Esophagus squamous epithelium (tissue), 5 donors: ENCODE results near the gene MIER2. TPM values are rescaled to one million over a fixed set of nuclear protein-coding genes. Genes with fewer than 3 reads are reported as not detected.

Experiments
- DNase-seq: peaks from one replicate; lab custom pipeline; 2025; lab: John Stamatoyannopoulos, UW
- H3K27ac ChIP-seq, 4 donors: fragments of 200-600 bp; sonication (generic); one replicate each; pipeline ENCODE4 v1.5.1; 2016 to 2019; ENCODE audit warnings: mild to moderate bottlenecking in 1 of 4
- H3K27me3 ChIP-seq, 4 donors: fragments of 200-600 bp; sonication (generic); 1 replicate in 3 of 4; 2 replicates in 1 of 4; pipeline versions ENCODE4 v1.5.1 to v1.6.0; 2017 to 2021; ENCODE audit warnings: antibody characterized with exemption in 1 of 4
- H3K36me3 ChIP-seq, 3 donors: fragments of 200-600 bp; sonication (generic); one replicate each; pipeline ENCODE4 v1.5.1; 2016 to 2019
- H3K4me1 ChIP-seq, 3 donors: fragments of 200-600 bp; sonication (generic); one replicate each; pipeline ENCODE4 v1.5.1; 2017 to 2019
- H3K4me3 ChIP-seq, 4 donors: fragments of 200-600 bp; sonication (generic); 1 replicate in 3 of 4; 2 replicates in 1 of 4; pipeline ENCODE4 v1.5.1; 2016 to 2019; ENCODE audit warnings: mild to moderate bottlenecking in 2 of 4, moderate library complexity in 1 of 4
- H3K9me3 ChIP-seq, 3 donors: fragments of 200-600 bp; sonication (generic); one replicate each; pipeline ENCODE4 v1.5.1; 2016 to 2019
- POLR2A ChIP-seq, 4 donors: fragments of 450-650 bp; IDR thresholded peaks; one replicate each; pipeline ENCODE4 v1.6.1; 2017; ENCODE audit warnings: antibody characterized with exemption in 4 of 4, mild to moderate bottlenecking in 4 of 4, moderate library complexity in 3 of 4
- WGBS, 2 donors: methylation state at CpG; one replicate each; pipeline ENCODE4 v1.1.5; 2018; 5-methylcytosine and 5-hydroxymethylcytosine counted together
- intact Hi-C: fragments of 100-400 bp; cut with DNase I; formaldehyde crosslinking; loops from one replicate; pipeline ENCODE4 v1.15.0; 2022
- total RNA-seq, 4 donors: library from RNA; depleted of rRNA; stranded (reverse); fragments of >200 nt; gene quantifications; one replicate each; pipeline ENCODE4 v1.1.0, GENCODE V29; 2016
- TF ChIP-seq, protein P1 (sequence below), 6 experiments: fragments of 450-650 bp in 4 of 6; fragments of 200-600 bp in 2 of 6; sonication (generic) in 2 of 6; IDR thresholded peaks; one replicate each; pipeline ENCODE4 v1.5.1; 2016 to 2019; ENCODE audit warnings: antibody characterized with exemption in 6 of 6, mild to moderate bottlenecking in 4 of 6, moderate library complexity in 4 of 6
- donor health status: DM: yes; HTN: yes; CAD: no.

MIER2 gene
- total RNA-seq, 4 donors from 2014 or later = 11.7 to 31.5 (median 14.9) TPM

DNA sequence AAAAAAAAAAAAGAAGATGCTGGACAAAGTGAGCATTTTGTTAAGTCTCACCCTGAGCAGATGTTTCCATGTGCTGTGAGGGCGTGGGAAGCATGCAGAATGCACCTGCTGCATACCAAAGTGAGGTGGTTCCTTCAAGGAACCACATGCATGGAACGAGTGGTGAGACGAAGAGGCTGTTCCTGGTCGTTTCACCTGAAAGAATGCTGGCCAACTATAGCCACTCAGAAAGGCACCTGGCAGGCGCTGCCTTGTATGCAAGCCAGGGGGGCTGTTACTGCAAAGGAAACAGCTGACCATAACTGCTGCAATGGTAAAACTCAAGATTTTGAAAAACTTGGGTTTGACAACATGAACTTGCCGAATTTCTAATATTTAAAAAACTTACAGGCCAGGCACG, 14.7 kb downstream of the MIER2 start:
- Histone ChIP-seq H3K4me1 (no peaks in the 10 kb centered on the region), H3K27me3 (no peaks in the 10 kb centered on the region), H3K4me3 (no peak overlapping the region), H3K9me3 (peaks cover 0 to 27% (median 7%) of the 10 kb centered on the region in 3 donors), H3K27ac (no peak overlapping the region), H3K36me3 (peaks cover 51 to 86% (median 54%) of the 10 kb centered on the region in 3 donors)
- intact Hi-C loops = no loop called here
- no peak for DNase-seq
- TF ChIP-seq, protein P1, sequence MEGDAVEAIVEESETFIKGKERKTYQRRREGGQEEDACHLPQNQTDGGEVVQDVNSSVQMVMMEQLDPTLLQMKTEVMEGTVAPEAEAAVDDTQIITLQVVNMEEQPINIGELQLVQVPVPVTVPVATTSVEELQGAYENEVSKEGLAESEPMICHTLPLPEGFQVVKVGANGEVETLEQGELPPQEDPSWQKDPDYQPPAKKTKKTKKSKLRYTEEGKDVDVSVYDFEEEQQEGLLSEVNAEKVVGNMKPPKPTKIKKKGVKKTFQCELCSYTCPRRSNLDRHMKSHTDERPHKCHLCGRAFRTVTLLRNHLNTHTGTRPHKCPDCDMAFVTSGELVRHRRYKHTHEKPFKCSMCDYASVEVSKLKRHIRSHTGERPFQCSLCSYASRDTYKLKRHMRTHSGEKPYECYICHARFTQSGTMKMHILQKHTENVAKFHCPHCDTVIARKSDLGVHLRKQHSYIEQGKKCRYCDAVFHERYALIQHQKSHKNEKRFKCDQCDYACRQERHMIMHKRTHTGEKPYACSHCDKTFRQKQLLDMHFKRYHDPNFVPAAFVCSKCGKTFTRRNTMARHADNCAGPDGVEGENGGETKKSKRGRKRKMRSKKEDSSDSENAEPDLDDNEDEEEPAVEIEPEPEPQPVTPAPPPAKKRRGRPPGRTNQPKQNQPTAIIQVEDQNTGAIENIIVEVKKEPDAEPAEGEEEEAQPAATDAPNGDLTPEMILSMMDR (IDR thresholded peaks at IDR 0.05) = no peak
- no peak for TF ChIP-seq POLR2A (IDR thresholded peaks at IDR 0.05)
- WGBS, 2 donors = 90 to 91% methylated on average over 7 of the region's 7 CpGs

GRCh38 chr19:328025-328505, 16.5 kb downstream of the MIER2 start:
- Histone ChIP-seq H3K4me3 (no peak overlapping the region), H3K27ac (no peak overlapping the region), H3K27me3 (no peaks in the 10 kb centered on the region), H3K9me3 (peaks cover 0 to 27% (median 7%) of the 10 kb centered on the region in 3 donors), H3K36me3 (peaks cover 56 to 91% (median 58%) of the 10 kb centered on the region in 3 donors), H3K4me1 (no peaks in the 10 kb centered on the region)
- no peak for DNase-seq
- intact Hi-C loops = no loop called here
- TF ChIP-seq POLR2A (IDR thresholded peaks at IDR 0.05) = no peak
- TF ChIP-seq, protein P1 (IDR thresholded peaks at IDR 0.05) = no peak
- WGBS, 2 donors = 88 to 91% methylated on average over 3 to 4 of the region's 4 CpGs

GRCh38 chr19:327291-328024, 17.1 kb downstream of the MIER2 start:
- TF ChIP-seq, protein P1 (IDR thresholded peaks at IDR 0.05) = no peak
- TF ChIP-seq POLR2A (IDR thresholded peaks at IDR 0.05) = no peak
- Histone ChIP-seq H3K4me1 (no peaks in the 10 kb centered on the region), H3K27ac (no peak overlapping the region), H3K36me3 (peaks cover 56 to 97% (median 58%) of the 10 kb centered on the region in 3 donors), H3K4me3 (no peak overlapping the region), H3K27me3 (no peaks in the 10 kb centered on the region), H3K9me3 (peaks cover 0 to 27% (median 7%) of the 10 kb centered on the region in 3 donors)
- no peak for DNase-seq
- WGBS, 2 donors = 93 to 96% methylated on average over 8 to 9 of the region's 17 CpGs
- intact Hi-C loops = no loop called here

DNA sequence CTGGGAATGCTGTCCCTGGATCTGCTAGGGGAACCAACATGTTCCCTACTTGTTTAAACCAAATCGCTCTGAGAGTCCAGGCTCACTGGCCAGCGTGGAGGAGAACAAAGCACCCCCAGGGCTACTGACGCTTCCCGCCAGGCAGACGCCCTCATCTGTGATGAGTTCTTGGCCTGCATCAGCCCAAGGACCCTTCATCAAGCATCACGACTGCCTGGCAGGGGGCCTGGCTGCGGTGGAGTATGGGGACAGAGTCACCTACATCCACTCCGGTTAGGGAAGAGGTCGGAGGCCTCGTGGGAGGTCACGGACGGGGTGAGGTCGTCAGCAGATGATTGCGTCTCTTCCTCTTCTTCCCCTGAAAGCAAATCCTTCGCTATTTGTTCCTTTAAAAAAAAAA, 17.7 kb downstream of the MIER2 start:
- TF ChIP-seq POLR2A (IDR thresholded peaks at IDR 0.05) = no peak
- TF ChIP-seq, protein P1 (IDR thresholded peaks at IDR 0.05) = no peak
- Histone ChIP-seq H3K9me3 (peaks cover 0 to 27% (median 7%) of the 10 kb centered on the region in 3 donors), H3K4me1 (no peaks in the 10 kb centered on the region), H3K27me3 (no peaks in the 10 kb centered on the region), H3K36me3 (peaks cover 56 to 99% (median 58%) of the 10 kb centered on the region in 3 donors), H3K4me3 (no peak overlapping the region), H3K27ac (no peak overlapping the region)
- intact Hi-C loops = no loop called here
- 90 to 94% methylated on average over 9 to 10 of the region's 15 CpGs for WGBS, 2 donors
- DNase-seq = no peak

GRCh38 chr19:325937-326565, 18.5 kb downstream of the MIER2 start:
- H3K4me1 ChIP-seq = no peaks in the 10 kb centered on the region
- 90 to 95% methylated on average over 24 to 25 of the region's 33 CpGs for WGBS, 2 donors
- peaks cover 0 to 27% (median 7%) of the 10 kb centered on the region in 3 donors for H3K9me3 ChIP-seq
- intact Hi-C loops = no loop called here
- no peak for DNase-seq
- H3K27ac ChIP-seq = no peak overlapping the region
- no peak overlapping the region for H3K4me3 ChIP-seq
- no peak for TF ChIP-seq POLR2A (IDR thresholded peaks at IDR 0.05)
- TF ChIP-seq, protein P1 (IDR thresholded peaks at IDR 0.05) = no peak
- H3K27me3 ChIP-seq = no peaks in the 10 kb centered on the region
- H3K36me3 ChIP-seq = peaks cover 56 to 99% (median 58%) of the 10 kb centered on the region in 3 donors
